GM18505 (cell line): Measurements from ENCODE around the gene UBE2E3.
A peak's percentile ranks its signal among the peaks of the same experiment; 100 is the strongest.

Source experiments
- ATAC-seq: cut with Tn5 transposase; IDR thresholded peaks from one replicate; pipeline ENCODE4 v1.9.1; 2021; ENCODE audit not compliant: unreplicated experiment
- POLR2A ChIP-seq: IDR thresholded peaks from 4 replicates; pipeline ENCODE4 v1.6.1; 2011; ENCODE audit warnings: borderline replicate concordance; ENCODE audit not compliant: insufficient read depth, insufficient read length; ENCODE audit errors: extremely low read depth

The UBE2E3 gene

DNA sequence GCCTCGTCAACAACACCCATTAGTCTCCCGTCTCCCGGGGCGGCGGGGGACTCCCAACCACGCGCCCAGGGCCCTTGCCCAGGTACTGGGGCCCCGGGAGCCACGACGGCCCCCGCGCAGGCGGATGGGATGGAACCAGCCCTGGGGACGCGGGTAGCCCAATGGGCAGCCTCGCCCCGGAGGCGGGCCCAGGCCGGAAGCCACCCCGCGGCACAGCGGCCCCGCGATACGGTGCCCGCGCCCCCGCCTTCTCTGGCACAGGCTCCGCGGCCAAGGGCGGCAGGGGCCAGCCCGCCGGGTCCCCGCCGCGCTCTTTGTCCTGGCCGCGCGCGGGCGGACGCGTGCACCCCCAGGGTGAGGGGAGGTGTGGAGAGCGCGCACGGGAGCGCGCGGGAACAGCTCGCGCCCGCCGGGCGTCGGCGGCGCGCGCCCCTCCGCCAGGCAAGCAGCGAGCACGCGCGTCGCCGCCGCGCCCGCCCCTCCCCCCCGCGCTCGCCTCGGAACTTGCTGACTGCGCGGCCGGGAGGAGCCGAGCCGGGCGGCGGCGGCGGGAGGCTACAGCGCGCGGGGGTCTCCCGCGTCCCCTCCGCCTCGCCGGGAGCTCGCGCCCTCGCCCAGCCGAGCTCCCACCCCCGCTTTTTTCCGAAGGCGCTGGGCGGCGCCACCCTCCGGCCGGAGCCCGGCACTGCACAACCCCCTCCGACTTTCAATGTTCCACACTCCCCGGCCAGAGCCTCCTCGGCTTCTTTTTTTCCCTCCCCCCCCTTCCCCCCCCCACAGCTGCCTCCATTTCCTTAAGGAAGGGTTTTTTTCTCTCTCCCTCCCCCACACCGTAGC lies at the start of gene UBE2E3:
UBE2E3 (plus strand) TSS at position 500 of the 837 bp plus-strand sequence. CDS start 1,438 bp downstream, outside the sequence.
- ATAC-seq: peak; percentile 80
- peak; percentile 70 for TF ChIP-seq POLR2A

DNA sequence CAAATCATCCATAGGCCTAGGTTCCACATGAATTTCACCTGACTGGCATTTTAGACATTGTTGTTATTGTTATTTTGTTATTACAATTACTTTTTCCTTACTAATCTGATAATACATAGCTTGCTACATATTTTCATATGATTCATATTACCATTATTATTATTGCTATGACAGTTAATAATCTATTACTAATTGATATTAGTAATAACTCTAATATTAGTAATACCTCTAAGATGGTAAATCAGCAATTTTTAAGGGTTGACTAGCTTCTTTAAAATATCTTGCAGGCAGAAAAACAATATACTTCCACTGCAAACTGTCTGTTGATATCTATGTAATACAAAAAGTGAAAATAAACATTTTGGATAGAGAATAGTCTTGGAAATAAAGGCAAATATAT lies 48.6 kb upstream of the UBE2E3 start:
- no peak for ATAC-seq
- TF ChIP-seq POLR2A: no peak

DNA sequence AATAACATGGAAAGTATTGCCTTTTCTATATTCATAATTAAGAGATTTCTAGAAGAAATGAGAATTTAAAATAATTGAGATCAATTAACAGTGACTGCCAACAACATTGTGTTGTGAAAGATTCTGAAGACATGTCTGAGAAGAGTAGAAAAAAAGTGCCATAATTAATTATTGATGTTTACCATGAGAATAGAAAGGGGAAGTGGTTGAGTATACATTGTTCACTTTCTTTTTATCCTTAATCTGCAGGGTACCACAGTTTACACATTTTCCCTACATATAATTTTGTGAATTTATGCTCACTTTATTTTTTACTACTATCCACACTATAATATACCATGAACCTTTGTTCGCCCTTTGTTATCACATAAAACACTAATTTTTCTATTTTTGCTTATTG lies 47.1 kb upstream of the UBE2E3 start:
- TF ChIP-seq POLR2A: no peak
- peak; percentile 41 for ATAC-seq

DNA sequence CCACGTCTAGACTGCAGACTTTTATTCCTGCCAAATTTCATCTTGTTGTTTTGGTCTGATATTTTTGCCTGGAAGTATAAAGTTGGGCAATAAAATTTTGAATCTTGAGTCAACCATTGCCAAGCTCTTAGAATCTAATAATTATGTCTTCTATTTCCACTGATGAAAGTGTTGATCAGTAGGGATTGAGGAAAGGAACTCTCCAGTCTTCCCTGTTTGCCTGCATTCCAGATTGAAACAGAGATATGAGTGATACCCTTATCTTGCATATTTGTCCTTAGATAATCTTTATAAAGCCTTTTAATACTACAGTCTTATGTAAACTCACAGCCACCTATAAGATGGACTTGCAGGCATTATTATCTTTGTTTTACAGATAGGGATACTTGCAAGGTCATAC lies 45.5 kb upstream of the UBE2E3 start:
- TF ChIP-seq POLR2A: no peak
- no peak for ATAC-seq

DNA sequence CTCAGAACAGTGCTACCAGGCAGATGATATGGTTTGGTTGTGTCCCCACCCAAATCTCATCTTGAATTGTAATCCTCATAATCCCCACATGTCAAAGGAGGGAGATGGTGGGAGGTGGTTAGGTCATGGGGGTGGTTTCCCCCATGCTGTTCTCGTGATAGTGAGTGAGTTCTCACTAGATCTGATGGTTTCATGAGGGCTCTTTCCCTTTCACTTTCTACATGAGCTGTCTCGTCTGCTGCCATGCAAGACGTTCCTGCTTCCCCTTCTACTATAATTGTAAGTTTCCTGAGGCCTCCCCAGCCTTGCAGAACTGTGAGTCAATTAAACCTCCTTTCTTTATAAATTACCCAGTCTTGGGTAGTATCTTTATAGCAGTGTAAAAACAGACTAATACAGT lies 42.9 kb upstream of the UBE2E3 start:
- peak; percentile 91 for ATAC-seq

DNA sequence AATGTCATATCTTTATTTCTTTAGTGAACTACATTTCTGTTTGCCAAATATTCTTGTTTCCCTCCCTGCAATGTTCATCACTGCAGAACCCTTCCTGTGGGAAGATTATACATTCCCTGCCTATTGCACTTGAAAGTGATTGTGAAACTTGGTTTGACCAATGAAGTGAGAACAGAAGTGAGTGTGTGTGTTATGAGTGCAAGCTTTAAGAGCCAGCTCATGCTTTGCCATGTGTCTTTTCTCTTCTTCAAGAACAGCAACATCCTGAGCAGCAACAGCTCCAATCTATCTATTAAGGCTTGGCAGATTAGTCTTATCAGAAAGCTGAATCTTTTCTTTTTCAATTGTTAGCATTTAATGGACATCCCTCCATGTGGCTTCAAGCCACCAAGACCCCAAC lies 42.0 kb upstream of the UBE2E3 start:
- no peak for TF ChIP-seq POLR2A
- ATAC-seq: peak; percentile 44

DNA sequence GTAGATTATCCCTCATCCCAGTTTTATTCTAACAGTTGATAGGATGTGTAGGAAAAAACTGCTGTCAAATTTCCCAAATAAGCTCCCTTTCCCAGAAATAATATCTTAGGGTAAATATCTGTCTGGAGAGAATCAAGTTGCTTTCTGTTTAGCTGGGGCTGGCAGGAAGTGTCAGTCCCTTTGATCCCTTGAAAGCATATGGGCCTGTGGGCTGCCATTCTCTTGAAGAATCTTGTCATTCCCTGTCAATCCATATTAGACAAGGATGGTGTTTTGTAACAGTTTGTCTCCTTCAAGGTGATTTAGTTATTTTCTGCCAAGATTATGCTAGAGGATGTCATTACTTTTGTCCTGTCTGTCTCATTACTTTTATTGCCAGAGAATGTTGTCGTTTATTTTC lies 37.1 kb upstream of the UBE2E3 start:
- TF ChIP-seq POLR2A: no peak
- ATAC-seq: no peak

DNA sequence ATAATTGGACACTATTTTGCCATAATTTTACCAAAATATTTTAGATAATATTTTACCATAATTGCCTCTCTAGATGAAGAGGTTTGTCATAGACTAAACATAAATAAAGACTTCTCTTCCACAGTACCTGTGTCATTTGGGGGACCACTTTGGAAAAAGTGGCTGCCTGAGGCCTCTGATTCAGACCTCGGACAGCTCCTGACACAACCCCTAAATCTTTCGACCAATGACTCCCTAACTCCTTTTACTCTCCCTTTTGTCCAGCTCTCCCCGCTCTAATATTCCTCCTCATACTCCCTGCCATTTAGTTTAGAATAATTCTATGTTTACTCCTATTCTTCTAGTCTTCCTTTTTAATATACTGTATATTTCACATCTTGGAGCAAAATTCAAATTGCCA lies 36.0 kb upstream of the UBE2E3 start:
- TF ChIP-seq POLR2A: no peak
- ATAC-seq: no peak

DNA sequence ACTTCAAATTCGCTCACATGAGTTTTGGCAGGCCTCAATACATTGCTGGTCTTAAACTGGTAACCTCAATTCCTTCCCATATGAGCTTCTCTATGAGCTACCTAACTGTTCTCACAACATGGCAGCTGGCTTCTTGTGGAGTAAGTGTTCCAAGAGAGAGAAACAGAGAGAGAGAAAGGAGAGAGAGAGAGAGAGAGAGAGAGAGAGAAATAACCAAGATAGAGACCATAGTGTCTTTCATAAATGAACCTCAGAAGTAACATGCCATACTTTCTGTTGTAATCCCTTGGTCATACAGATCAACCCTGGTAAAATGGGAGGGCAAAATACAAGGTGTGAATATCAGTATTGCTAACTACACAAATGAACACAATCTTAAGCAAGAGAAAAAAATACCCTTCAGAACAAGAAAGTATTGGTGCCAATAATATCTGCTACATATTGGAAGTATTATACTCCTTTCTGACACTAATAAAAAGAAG lies 33.2 kb upstream of the UBE2E3 start:
- no peak for TF ChIP-seq POLR2A
- ATAC-seq: no peak

DNA sequence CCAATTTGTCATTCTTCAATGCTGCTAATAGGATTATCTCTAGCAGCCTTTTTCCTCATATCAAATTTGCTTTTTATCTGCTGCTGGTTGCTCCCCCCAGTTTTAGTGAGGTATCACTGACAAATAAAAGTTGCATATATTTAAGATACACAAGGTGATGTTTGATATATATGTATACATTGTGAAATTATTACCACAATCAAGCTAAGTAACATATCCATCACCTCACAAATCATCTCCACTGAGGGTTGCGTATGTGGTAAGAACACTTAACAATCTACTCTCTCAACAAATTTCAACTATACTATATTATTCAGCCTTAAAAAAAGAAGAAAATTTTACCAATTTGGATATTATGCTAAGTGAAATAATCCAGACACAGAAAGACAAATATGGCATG lies 30.5 kb upstream of the UBE2E3 start:
- ATAC-seq: no peak
- TF ChIP-seq POLR2A: no peak

DNA sequence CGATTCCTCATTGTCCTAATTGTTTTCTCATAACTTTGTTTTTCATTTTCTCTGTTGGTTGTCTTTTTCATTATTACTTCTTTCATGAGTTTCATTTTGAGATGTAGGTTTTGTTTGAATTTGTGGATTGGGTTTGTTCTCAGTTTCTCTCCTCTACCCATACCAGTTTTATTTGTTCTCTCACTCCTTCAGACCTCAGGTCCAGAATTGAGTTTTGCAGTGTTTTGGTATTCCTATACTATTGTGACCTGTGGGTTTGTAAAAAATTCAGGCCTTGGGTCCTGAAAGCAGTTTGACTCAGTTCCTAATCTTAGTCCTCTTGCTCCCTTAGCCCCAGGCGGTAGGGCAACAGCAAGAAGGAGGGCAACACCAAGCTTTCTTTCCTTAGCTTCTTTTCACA lies 28.3 kb upstream of the UBE2E3 start:
- no peak for TF ChIP-seq POLR2A
- peak; percentile 54 for ATAC-seq

DNA sequence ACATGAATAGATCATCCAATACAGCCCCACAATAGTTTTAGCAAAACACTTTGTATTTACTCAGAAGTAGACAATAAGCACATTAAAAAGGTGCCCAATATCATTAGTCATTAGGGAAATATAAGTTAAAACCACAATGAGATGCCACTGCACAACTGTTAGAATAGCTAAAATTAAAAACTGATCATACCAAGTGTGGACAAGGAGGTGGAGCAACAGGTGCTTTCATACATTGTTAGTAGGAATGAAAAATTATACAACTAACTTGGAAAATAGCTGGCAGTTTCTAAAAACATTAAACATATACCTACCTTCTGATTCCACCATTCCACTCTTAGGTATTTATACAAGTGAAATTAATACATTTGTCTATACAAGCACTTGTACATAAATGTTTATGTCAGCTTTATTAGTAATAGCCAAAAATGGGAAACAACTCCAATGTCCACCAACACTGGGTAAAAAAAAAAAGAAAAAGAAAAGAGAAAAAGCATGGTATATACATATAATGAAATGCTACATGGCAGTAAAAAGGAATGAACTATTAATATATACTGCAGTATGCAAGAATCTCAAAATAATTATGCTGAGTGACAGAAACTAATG lies 27.6 kb upstream of the UBE2E3 start:
- no peak for ATAC-seq

DNA sequence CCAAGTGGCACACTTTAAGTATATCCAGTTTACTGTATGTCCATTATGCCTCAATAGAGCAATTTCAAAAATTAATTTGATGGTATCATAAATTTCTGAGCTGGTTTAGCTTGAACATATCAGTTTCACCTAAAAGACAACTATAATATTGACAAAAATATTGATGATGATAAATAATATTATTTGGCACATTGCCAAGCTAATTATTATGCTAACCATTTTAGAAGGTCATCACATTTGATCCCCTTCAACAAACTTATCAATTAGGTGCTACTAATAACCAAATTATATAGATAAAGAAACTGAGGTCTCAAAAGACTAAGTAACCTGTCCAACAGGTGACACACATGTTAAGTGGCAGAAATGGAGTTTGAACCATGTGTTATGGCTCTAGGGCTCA lies 26.9 kb upstream of the UBE2E3 start:
- ATAC-seq: no peak
- TF ChIP-seq POLR2A: no peak

More for the DNA sequence above, 27.6 kb upstream of the UBE2E3 start:
- TF ChIP-seq POLR2A: no peak

DNA sequence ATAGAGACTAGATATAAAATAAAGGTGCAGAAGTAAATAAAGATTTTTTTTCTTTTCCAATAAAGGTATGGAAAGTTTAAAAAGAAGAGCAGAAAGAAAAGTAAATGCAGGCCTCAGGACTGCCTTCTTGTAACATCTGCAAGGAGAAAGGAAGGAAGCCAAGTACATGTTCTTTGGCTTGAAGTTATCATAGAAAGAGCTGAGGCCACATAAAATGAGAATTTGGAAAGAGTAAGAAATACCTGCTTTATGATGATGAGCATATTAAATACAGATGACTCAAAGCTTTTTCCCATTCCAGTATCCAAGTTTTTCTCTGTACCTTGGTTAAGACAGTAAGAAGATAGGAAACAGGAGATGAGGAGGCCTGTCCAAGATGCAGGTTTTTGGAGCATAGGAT lies 25.3 kb upstream of the UBE2E3 start:
- TF ChIP-seq POLR2A: no peak
- no peak for ATAC-seq

DNA sequence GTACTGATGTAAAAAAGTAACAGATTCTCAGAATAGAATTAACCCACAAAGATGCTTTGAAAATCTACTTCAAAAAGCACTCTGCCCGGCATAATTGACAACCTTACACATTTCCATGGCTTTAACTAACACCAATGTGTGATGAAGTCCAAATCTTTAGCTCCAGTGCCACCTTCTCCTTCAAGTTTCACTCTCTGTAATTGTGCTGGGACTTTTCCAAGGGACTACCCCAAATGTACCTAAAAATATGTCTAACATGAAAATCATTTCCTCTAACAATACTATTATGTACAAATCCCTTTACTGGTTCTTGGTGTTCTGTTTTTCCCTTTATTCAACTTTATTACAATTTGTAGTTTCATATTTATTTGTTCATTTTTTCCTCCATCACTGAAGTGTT lies 20.6 kb upstream of the UBE2E3 start:
- no peak for ATAC-seq
- no peak for TF ChIP-seq POLR2A

DNA sequence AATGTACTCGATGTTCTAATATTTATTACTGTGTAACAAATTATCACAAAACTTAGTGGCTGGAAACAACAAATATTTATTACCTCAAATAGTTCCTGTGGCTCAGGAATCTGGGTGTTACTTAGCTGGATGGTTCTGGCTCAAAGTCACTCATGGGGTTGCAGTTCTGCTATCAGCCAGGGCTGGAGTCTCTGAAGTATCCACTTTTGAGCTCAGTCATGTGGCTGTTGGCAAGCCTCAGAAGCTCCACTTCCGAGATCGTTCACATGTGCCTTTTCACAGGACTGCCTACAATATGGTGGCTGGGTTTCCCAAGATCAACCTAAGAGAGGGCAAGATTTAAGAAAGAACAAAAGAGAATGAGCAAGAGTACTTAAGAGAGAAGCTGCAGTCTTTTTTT lies 19.4 kb upstream of the UBE2E3 start:
- no peak for TF ChIP-seq POLR2A
- no peak for ATAC-seq
